NCI-H2081 (cell line): ENCODE data around the gene SEC23B.
"Not testable (repeated sequence)": the region's sequence is repeated elsewhere in the genome, so short reads cannot be mapped to it uniquely, and the experiment has no call there.

Experiments used
- DNase-seq, 2 experiments: peaks; one replicate each; lab custom pipeline; 2025; lab: John Stamatoyannopoulos, UW

SEC23B gene

DNA sequence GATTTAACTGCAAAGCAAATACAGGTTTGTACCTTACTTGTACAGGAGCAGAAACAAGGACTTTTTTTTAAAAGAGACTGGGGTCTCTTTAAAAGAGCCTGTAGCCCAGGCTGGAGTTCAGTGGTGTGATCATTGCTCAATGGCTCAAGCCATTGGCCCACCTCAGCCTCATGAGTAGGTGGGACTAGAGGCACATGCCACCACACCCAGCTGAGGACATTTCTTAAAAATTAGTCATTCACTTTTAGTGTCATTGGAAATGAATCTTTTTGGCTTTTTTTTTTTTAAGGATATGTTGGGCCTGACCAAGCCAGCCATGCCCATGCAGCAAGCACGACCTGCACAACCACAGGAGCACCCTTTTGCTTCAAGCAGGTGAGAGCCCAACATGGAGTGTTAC lies 16.9 kb downstream of the SEC23B start:
- DNase-seq, result no peak

DNA sequence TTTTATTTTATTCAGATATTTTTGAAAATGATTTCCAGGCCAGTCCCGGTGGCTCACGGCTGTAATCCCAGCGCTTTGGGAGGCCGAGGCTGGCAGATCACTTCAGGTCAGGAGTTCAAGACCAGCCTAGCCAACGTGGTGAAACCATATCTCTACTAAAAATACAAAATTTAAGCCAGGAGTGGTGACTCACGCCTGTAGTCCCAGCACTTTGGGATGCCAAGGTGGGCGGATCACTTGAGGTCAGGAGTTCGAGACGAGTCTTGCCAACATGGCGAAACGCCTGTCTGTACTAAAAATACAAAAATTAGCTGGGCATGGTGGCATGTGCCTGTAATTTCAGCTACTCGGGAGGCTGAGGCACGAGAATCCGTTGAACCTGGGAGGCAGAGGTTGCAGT lies 19.0 kb downstream of the SEC23B start:
- not testable (repeated sequence) for DNase-seq

DNA sequence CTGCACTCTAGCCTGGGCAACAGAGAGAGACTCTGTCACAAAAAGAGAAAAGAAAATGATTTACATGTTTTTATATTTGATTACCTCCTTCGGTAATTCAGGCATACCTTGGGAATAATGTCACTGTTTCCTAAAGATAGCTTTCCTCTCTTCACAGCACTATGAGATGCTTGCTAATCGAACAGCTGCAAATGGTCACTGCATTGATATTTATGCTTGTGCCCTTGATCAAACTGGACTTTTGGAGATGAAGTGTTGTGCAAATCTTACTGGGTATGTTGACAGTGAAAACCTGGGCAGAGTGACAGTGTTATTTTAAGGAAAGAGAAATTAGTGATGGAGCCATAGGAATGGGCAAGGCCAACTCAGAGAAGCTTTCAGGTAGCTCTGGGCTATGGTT lies 19.6 kb downstream of the SEC23B start:
- DNase-seq, result no peak

DNA sequence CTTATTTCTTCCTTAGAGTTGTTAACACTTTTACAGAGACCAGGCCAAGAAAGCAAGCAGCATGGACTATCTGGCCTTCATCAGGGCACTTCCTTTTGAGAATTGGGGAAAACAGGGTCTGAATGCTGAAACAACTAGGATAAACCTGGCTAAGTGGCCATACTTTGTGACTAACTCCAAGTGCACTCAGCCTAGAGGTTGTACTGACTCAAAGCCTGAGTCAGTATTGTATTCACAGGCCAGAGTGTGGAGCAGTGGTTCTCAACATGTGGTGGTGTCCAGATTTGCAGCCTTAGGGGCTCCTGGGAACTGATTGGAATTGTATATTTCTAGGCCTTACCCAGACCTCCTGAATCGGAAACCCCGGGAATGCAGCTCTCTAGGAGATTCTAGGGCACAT lies 20.1 kb downstream of the SEC23B start:
- no peak for DNase-seq

DNA sequence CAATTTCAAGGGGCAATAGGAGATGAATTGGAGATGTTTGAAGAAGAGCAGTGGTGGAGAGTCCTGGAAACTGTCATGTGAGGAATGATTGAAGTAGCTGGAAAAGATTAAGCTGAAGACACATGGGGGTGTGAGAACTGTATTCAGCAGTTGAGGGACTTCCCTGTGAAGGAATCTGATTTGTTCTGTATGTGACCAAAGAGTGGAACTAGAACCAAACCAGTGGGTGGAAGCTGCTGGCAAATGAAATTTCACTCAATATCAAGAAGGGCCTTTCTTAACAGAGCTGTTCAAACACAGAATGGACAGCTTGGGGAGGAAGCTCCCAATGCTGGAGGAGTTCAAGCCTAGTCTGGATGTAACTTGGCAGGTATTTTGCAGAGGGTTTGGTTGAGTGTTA lies 21.3 kb downstream of the SEC23B start:
- DNase-seq, result no peak

DNA sequence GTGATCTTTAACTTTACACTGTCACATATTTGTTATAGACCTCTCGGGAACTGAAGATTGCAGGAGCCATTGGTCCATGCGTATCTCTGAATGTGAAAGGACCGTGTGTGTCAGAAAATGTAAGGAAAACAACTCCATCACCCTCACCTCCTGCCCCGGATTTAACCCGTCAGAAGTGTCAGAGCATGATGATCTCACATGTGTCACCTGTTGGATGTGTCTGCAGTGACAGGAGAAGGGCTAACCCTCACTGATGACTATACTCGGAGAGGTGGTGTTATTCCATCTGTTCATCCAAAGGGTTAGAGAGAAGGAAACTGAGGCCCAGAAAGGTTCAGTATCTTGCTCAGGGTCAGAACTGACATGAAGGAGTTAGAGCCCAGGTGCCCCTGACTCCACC lies 24.9 kb downstream of the SEC23B start:
- no peak for DNase-seq

DNA sequence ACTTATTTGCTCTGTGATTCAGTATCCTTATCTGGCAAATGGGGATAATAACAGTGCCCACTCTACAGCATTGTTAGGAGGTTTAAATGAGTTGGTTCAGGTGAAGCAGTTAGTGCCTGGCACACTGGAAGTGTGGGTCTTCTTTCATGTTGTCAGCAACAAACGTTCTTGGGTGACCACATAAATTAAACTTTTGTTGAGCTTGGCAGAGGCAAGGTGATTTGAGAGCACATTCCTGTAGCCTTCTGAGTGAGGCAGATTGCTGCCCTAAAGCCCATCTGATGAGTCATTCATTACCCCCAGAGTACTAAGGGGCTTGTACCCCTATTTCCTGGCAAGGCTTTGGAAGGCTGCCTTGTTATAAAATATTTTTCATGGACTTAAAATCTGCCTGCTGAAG lies 25.8 kb downstream of the SEC23B start:
- DNase-seq, result no peak

DNA sequence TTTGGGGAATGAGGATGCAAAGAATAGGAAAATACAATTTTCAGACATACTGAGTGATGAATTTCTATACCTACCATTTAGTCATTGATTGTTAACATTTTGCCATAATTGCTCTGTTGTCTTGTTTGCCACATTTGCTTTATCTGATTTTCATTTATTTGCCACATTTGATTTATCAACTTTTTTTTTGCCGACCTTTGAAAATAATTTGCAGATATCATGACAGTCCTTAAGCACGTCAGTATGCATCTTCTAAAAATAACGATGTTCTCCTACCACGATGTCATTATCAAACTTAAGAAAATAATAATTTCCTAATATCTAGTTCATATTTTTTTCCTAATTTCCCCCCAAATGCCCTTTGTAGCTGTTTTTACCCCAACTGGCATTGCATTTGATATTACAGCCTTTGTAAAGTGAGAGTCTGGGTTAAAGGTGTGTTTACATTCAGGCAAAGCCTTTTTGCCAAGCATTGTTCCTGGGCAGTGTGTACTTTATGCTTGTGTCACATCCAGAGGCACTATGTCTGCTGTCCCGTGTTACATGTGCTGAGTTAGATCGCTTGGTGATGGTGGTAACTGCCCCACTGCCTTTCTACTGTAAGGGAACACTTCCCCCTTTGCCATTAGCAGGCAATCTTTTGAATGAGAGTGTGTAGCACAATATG lies 26.4 kb downstream of the SEC23B start:
- no peak for DNase-seq

DNA sequence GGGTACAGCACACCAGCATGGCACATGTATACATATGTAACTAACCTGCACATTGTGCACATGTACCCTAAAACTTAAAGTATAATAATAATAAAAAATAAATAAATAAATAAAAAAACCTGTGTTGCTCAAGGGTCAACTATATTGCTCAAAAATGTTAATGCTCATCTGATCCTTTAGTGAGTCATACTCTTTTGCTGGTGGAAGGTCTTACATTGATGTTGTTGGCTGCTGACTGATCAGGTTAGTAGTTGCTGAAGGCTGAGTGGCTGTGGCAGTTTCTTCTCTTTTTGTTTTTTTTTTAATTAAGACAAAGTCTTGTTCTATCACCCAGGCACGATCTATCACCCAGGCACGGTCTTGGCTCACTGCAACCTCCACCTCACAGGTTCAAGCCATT lies 29.9 kb downstream of the SEC23B start:
- no peak for DNase-seq

DNA sequence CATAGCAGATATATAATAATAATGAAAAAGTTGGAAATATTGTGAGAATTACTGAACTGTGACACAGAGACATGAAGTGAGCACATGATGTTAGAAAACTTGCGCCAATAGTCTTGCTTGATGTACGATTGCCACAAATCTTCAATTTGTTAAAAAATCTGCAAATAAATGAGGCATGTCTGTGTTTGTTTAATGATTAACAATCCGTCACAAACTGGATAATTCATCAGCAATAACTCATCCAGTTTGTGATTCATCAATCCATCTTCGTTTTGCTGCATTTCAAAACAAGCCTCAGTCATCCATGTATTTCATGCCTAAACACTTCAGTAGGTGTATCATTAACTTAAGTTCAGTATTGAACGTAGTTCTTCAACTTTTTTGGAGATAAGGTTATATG lies 34.0 kb downstream of the SEC23B start:
- no peak for DNase-seq

DNA sequence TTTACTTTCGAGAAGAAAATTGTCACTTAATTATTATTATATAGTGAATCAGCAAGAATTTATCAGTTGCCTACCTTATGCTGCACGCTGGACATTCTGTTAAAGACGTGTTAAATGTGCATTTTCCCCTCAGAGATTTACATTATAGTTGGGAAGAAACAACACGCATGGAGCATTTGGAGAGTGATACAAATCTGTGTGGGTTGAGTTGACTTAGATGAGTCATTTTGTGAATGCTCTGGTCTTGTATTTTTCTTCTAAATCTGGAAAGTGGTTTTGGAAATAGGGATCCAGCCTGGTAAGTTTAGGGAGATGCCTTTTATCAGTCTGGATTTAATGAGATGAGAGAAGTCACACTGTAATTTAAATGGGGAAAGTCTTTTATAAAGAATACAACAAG lies 35.5 kb downstream of the SEC23B start:
- no peak for DNase-seq

DNA sequence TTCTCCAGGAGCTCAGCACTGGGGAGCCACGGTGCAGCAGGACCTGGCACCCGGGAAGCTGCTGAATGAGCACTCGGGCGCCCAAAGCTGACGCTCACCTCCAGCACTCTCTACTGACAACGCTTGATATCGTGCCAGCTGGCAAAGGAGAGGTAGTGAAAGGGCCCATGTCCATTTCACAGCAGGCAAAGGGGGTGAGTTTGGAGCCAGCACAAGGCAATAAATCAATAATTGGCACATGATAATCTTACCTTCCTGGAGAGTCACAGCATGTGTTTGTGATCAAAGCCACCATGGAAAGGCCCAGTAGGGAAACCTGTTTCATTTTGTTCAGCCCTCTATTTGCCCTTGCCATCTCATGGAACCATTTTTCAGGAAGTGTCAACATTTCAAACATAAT lies 36.2 kb downstream of the SEC23B start:
- DNase-seq, result peak; percentile 92 to 97

DNA sequence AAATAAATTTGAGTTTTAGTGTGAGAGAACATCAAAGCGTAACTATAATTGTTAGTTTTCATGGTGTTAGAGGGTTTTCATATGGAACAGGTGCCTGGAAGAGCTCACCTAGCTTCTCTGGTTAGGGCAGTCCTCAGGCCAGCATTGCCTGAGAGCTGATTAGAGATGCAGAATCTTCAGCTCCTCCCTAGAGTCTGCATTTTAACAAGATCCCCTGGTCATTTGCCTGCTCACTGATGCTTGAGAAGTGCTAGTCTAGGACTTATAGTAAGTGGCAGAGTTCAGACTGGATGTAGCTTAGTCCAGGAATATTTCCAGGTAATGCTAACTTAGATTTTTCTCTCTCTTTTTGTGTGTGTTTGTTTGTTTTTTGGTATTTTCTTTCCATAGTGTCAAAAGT lies 37.8 kb downstream of the SEC23B start:
- DNase-seq, result no peak

DNA sequence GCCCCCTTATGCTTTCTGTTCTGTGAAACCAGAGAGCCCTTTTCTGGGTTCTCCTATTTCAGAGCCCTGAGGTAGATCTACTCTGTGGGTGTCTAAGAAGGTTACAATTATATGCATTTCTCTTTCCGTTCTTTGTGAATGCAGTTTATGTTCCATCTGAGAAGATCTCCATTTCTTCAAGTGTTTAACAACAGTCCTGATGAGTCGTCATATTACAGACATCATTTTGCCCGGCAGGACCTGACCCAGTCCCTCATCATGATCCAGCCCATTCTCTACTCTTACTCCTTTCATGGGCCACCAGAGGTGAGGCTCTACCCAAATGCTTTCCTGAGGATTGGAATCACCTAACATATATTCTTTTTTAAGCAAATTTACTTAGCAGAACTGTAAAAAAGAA lies 40.7 kb downstream of the SEC23B start:
- DNase-seq, result no peak

DNA sequence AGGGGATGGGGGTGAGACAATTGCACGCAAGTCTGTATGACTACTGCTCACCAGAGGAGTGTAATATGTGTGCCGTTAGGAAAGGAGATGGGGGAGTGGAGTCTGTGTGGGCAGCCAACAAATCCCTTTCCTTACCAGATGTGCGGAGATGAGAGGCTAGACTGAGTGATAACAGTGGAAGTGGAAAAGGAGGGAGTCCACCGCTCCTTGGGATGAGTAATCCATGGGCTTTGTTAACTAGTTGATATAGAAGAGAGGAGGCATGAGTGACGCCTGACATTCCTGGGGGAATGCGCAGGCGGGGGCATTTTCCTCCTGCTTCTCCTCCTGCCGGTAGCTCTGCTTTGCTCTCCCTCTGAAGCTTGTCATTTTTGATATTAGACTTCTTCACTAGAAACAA lies 46.0 kb downstream of the SEC23B start:
- DNase-seq, result no peak

DNA sequence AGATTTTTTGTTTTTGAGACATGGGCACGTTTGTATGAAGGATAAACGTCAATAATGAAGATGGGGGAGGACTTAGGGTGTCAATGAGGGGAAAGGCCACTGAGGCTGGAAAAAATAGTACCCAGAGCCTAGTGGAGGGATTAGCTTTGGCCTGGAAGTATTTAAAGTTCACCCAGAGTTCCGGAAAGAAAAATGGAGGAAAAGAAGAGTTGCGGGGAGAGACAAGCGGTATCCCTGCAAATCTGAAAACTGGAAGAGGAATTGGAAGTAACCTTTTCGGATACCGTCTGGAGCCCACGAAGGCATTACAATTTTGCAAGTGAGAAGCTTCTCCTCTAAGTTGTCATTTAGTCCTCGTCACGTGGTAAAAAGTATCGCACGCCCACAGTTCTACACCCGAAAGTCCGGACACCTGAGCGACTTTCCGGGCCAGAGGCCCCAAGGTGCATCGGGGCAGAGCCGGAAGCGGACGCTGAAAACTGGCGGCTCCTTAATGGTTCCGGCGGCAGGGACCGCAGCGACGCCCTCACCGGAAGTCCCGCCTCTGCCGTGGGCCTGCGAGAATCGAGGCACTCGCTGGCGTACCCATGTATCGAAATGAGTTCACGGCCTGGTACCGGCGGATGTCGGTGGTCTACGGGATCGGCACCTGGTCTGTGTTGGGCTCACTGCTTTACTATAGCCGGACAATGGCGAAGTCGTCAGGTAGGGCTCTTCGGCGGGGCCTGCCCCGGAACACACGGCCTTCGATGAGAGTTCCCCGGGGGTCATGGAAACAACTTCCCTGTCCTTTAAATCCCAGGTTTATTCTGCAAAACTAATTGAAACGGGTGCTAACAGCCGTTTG lies 59.4 kb downstream of the SEC23B start, which contains the start of gene SMIM26:
Gene SMIM26, plus strand, starts transcription at position 541 of the 847 bp plus-strand sequence. Its CDS starts 47 bp downstream, at position 588.
- DNase-seq, result peak; percentile 90 to 96

DNA sequence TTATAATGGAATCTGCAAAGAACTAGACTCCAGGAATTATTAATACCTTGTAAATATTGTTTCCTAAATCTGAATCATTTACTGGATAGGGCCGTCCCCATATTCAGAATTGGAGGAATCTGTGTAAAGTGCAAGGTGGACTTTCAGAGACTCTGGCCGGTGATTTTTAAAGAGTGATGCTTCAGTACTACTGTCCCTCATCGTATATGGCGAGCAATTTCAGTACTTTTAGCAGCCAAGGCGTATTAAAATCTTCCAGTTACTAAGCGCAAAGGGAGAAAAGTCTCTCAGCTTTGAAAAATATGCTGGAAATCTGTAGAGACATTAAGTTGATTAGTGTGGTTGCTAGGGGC lies 60.0 kb downstream of the SEC23B start:
- DNase-seq, result no peak

DNA sequence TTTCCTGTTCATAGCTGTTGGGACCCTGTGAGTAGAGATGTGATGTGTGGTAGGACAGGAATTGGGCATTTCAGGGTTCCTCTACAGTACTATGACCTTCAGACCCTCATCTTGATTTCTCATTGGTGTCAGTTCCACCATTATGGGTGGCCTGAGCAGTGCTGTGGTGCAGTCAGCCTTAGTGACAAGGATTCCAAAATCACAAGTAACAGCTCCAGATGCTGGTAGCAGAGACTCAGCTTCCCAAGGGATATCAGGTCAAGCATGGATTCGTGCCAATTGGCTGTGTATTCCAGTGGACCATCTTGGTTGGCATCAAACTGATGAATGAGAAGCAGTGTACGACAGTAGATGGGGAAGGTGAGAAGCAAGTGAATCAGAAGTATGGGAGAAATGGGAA lies 63.3 kb downstream of the SEC23B start:
- no peak for DNase-seq

DNA sequence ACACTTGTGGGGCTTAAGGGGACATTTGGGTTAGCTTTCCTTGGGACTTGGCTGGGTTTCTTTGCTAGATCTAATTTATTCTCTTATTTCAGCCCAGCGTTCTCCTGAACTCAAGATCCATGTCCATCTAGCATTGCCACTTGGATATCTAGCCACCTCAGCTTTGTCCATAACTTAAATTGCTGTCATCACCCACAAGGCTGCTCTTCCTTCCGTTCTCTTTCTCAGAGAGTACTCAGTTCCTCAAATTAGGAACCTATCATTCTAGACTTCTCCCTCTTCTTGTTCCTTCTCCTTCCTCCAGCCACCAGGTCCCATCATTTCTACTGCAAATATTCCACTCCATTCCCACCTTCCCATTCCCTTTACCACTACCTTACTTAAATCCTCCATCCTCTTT lies 63.8 kb downstream of the SEC23B start:
- DNase-seq, result no peak

DNA sequence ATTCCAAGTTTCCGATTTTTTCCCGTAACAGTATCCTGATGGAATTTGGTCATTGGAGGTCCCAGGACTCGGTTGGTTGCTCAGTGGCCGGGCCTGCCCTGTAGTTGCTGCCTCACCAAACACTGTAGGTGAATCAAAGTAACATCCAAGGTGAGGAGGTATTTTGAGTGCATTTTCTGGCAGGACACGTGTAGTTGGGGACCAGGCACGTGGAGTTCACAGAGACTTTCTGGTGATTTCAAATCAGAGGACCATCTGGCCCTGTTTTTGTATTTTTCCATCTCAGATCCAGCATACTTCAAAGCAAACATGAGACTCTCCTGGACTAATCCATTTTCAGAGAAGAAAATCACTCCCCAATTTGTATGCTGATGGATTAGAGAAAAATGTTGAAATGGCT lies 70.2 kb downstream of the SEC23B start:
- no peak for DNase-seq

DNA sequence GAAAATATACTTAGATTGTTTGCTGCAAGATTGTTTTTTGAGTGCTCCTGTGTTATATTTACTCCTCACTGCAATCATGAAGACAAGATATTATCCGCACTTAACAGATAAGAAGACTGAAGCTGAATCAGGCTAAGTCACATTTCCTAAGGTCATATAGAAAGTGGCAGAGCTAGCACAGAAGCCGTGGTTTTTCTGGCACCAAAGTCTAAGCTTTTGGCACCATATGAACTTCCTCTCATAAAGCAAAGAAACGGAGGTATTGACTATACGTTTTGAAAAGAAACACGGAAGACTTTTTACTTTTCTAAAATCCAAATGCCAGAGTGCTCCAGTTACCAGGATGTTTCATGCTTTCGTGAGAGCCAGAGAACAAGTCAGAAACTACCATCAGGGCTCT lies 70.8 kb downstream of the SEC23B start:
- no peak for DNase-seq

DNA sequence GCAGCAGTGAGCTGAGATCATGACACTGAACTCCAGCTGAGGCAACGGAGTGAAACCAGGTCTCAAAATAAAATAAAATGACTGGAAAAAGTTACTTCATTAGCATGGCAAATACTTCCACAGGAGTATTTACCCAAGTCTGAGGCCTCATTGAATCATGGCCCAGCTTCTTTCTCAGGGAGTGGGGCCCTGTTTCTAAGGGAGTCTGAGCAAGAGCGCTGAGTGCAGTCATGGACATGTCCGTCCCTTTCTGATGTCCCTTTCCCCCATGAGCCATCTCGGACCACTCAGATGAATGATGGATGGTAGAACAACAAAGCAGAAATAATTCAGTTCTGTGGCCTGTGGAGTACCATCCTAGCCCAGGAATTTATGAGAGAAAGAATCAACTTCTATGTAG lies 72.3 kb downstream of the SEC23B start:
- no peak for DNase-seq

DNA sequence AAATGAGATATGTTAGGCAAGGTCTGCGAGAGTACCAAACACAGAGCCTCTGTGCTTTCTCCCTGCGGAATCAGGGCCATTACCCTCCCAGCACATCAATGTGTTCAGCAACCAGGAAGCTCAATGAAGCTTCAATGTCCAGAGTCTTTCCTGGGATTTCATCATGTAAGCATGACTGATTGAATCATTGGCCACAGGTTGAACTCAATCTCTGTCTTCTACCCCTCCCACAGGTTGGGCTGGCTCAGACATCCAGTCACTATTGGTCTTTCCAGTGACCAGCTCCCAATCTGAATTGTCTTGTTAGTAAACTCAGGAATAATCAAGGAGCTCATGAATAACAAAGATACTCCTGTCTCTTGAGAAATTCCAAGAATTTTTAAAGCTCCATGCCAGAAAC lies 77.4 kb downstream of the SEC23B start:
- peak in 1 of 2 experiments; percentile 7 for DNase-seq
